GM18858 (cell line): ENCODE data around the gene PLEKHG7.

Experiments used
- ATAC-seq: cut with Tn5 transposase; IDR thresholded peaks from one replicate; pipeline ENCODE4 v1.9.1; 2021; ENCODE audit not compliant: unreplicated experiment

Gene PLEKHG7

GRCh38 chr12:92707926-92708325, 5.1 kb downstream of the PLEKHG7 start:
- ATAC-seq: no peak

DNA sequence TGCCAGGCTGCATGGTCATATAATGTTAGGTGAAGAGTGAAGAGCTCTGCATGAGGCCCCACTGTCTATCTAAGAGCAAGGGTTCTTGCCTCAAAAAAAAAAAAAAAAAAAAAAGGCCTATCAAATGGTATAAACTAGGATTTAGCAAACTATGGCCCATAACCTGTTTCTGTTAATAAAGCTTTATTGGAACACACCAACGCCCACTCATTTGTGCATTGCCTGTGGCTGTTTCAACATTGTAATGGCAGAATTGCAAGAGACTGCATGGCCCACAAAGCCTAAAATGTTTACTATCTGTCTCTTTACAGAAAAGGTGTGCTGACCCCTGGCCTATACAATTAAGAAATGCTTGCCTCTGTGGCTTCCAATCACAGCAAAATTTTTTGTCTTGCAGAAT, 12.8 kb downstream of the PLEKHG7 start:
- ATAC-seq: no peak

DNA sequence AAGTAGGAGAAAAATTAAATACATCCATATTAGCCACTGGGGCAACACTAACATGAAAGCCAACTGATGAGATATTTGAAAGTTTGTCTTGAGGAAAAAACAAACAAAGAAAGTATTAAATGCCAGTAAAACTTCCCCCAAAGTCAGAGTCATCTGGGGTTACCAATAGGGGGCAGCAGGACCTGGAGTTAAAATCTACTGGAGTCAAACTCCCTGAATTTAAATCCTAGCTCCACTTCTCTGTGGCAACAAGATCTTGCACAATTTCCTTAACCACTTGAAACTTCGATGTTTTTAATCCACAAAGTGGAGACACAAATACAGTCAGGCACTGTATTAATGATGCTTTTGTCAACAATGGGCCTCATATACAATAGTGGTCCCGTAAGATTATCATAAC, 14.4 kb downstream of the PLEKHG7 start:
- ATAC-seq: no peak

- no peak for ATAC-seq
Measured at GRCh38 chr12:92718483-92718990, 15.7 kb downstream of the PLEKHG7 start.

GRCh38 chr12:92719674-92720073, 16.9 kb downstream of the PLEKHG7 start:
- no peak for ATAC-seq

DNA sequence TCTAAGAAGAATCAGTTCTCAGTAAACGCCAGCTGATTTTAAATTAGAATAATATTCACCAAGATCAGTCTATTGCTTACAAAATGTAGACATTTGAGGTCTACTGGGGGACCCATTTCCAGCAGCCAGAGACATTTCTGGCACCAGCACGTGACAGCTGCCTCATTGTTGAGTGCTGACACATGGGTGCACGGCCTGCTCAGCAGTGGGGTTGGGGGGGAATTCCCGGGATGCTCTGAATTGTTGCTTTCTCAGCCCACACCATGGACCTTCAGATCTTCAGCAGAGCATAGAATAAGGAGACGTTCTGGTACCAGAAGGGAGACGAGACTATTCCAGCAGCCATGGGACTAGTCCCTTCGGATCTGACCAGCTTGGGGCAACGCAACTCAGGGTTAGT, 18.3 kb downstream of the PLEKHG7 start:
- ATAC-seq: no peak

- no peak for ATAC-seq
Measured at GRCh38 chr12:92721656-92722055, 18.9 kb downstream of the PLEKHG7 start.

DNA sequence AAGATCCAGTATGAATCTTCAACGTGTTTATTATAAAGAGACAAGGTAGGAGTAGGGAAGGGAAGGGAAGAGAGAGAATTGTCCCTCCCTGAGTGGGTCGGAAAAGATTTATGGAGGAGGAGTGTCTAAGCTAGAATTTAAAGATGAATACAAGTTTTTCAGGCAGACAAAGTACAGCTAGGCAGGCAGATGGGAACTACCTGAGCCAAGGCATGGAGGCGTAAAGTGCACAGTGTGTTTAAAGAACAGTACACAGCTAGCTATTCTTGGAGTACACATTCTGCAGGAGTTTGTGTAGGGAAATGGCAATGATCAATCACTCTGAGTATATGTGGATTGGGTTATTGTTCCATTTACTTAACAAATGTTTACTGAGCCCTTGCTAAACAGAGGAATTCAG, 20.1 kb downstream of the PLEKHG7 start:
- no peak for ATAC-seq

DNA sequence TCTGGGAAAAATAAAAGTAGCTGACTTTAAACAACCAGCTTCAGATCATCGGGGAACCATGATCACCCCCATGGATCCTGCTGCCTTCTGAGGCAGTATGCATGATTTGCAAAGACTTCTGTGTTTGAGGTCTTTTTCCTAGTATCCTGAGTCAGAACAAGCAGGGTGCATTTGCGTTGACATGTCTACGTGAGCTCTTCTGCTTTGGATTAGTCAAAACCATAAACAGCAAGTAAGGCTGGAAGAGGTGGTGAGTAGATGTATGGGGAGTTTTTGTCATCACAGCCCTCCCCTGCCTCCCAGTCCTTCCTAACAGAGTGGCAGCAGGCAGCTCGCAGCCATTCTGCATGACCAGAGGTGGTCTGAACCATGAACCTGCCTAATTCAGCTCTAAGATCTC, 24.1 kb downstream of the PLEKHG7 start:
- no peak for ATAC-seq

- no peak for ATAC-seq
Measured at GRCh38 chr12:92729773-92730305, 27.1 kb downstream of the PLEKHG7 start.

GRCh38 chr12:92730758-92731157, 28.0 kb downstream of the PLEKHG7 start:
- no peak for ATAC-seq

DNA sequence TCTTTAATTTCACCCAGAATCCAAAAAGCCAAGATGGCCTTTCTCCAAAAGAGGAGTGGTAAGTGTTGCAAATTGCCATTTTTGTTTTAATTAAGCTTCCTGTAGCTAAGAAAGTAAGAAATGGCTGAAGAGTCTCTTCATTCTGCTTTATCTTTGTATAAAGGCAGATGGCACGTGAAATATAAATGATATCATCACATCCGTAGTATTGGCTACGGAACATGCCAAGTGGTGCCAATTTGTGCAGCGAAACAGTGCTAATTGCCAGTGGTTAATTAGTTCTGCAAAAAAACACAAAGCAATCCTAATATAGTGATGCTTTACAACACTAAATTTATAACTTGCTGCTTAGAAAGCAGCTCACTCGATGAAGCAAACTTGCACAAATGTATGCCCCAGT, 29.4 kb downstream of the PLEKHG7 start:
- ATAC-seq: no peak

- no peak for ATAC-seq
Measured at GRCh38 chr12:92732716-92733115, 29.9 kb downstream of the PLEKHG7 start.

GRCh38 chr12:92733181-92733580, 30.4 kb downstream of the PLEKHG7 start:
- no peak for ATAC-seq

GRCh38 chr12:92733661-92734060, 30.9 kb downstream of the PLEKHG7 start:
- no peak for ATAC-seq

DNA sequence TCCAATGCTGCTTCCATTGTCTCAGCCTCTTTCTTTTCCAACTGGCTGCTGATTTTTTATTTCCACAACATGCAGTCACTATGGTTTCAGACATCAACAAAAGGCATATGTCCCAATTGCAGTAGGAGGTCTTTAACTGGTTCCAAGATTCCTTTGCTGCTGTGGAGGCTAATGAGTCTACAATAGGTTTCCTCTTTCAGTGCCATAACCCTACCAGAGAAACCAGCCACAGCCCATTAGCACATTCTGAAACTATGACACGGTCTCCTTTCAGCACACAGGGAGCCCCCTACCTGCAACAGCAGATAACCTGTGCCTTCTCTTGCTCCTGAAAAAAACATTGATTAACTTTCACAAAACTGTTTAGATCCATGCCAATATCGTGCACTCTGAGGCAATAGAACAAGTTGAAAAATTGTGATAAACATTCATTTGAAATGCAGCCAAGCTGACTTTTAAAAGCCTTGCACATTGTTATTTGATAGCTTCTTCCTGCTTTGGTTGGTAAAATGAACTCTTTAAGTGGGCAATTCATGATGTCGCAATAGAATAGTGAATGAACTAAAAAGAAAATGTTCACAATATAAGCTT, 32.4 kb downstream of the PLEKHG7 start:
- ATAC-seq: no peak

DNA sequence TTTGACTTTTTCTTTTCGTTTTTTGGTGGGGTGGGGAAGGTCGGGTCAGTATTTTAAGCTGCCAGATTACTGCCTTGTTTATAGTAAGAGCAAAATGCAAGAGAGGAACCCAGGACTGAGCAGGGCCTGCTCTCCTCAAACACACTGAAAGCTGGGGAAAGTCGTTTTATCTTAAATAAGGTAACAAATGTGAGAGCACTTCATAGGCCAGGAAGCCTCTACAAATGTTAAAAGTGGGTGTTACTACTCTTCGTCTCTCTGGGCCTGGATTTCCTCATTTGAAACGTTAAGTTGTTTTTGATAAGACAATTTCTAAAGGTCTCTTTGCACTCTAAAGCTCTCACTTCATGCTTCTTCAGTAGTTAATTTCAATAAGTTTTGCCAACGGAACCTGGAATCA, 33.8 kb downstream of the PLEKHG7 start:
- ATAC-seq: no peak

DNA sequence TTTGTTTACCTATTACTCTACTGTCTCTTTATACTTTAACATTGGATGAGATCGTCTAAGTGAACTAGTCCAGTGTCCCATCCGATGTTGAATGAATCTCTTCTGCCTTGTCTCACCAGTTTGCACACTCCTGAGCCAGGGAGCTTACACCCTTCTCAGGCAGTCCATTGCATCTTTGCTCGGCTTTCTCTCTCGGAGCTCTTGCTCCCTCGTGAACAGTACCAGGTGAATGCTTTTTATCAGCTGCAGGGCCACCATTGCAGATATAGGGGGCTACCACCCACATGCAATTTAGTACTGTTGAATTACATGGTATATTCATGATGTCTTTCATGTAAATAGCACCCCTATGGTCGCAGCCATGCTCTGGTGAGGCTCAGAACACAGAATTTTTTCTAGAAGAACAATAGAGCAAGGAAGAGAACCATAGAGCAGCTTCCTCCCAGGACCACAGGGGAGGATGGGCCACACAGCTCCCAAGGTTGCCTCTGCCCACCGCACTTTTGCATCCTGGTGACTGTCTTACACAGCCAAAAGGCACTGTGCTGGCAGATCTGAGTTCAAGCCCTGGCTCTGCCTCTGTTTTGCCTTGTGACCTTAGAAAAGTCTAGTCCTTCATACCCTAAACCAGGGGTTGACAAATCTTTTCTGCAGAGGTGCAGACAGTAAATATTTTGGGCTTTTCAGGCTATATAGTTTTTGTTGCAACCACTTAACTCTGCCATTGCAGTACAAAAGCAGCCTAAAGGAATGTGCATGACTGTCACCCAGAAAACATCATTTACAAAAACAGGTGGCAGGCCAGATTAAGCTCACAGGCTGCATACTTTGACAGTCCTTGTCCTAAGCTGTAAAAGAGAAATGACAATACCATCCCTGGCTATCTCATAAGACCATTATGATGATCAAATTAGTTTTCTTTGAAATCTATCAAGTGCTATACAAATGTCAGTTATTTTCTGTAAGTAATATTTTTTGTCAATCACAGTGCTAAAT, 35.4 kb downstream of the PLEKHG7 start:
- ATAC-seq: no peak

DNA sequence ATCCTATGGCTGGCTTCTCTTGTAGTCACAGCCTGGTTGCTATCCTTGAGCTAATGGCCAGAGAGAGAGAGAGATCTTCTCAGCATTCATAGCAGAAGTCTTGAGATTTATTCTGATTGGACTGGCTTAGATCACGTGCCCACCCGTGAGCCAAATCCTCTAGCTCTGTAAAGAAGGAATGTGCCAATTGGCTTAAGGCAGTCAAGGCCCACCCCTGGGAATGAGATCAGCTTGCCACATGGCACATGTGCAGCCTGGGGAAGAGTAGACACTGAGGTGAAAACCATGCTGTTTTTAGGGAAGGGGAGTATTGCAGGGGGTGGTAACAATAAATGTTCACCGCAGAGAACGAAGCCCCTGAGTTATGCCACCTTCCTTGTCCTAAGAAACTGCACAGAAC, 36.3 kb downstream of the PLEKHG7 start:
- ATAC-seq: no peak

- no peak for ATAC-seq
Measured at GRCh38 chr12:92740411-92740810, 37.6 kb downstream of the PLEKHG7 start.

DNA sequence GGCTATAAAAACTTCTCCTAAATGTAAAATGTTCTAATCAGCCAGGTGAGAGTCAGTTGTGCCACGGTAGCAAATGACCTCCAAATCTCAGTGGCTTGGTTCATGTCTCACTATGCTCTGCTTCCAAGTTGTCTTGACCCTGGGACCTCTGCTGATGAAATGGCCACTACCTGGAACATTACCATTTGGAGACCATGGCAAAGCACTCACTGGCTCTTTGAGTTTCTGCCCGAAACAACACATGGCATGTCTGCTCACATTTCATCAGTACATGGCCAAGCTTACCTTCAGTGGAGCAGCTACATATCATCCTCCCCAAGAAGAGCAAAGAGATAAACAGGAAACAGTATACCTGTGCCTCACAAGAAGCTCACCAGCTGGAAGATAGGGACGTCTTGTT, 40.2 kb downstream of the PLEKHG7 start:
- no peak for ATAC-seq
